K562 (cell line): ENCODE results near the gene MYRIP. TPM values are rescaled to one million over a fixed set of nuclear protein-coding genes. Genes with fewer than 3 reads are reported as not detected.
A peak's percentile ranks its signal among the peaks of the same experiment; 100 is the strongest.

Experiments used
- ATAC-seq: fragments of 200-7000 bp; cut with Tn5 transposase; 3 replicates; pipeline ENCODE4 v1.9.1; 2020; ENCODE audit warnings: moderate library complexity
- BruUV-seq: library from RNA; stranded (reverse); fragments of 400-500 nt; replicated peaks from 2 replicates; lab custom pipeline; 2021; lab: Mats Ljungman, UMichigan
- CTCF ChIA-PET: fragments of 300-600 bp; formaldehyde crosslinking; extraction: SDS; loops from one replicate; lab custom pipeline; 2021; ENCODE audit warnings: low intra/inter-chr PET ratio; lab: Yijun Ruan, JAX
- POLR2A ChIA-PET: fragments of 300-600, 350-650 bp; sonication (Branson Sonifier 250); formaldehyde crosslinking; extraction: SDS; loops from one replicate; lab custom pipeline; 2021; ENCODE audit warnings: antibody characterized with exemption, inconsistent platforms; lab: Yijun Ruan, JAX
- DNase-seq, 4 experiments: peaks; one replicate each; pipeline versions ENCODE4 v3.0.0 to v3.0.0-alpha.2; 2011 to 2018; ENCODE audit warnings: low spot score in 3 of 4, mixed read lengths in 3 of 4; ENCODE audit errors: extremely low read depth in 1 of 4
- FAIRE-seq: peaks from 2 replicates; lab custom pipeline; 2011; peaks lifted over from hg19 to GRCh38; lab: Jason Lieb, UNC
- H2AFZ ChIP-seq: 2 replicates; pipeline ENCODE4 v1.6.0; 2011; ENCODE audit warnings: low read depth, low read length, control low read depth, inconsistent platforms
- H3K27ac ChIP-seq: fragments of 200-600 bp; 3 replicates; pipeline ENCODE4 v1.8.0; 2011; ENCODE audit warnings: low read depth, mild to moderate bottlenecking, control low read depth, inconsistent platforms, low read length, moderate library complexity, mixed read lengths; ENCODE audit errors: extremely low read depth
- H3K27me3 ChIP-seq, 2 experiments: fragments of 300-600 bp in 1 of 2; 2 replicates in 1 of 2; 3 replicates in 1 of 2; pipeline versions ENCODE4 v1.6.0 to v1.8.0; 2011; ENCODE audit warnings: inconsistent platforms in 2 of 2, low read length in 2 of 2, mild to moderate bottlenecking in 1 of 2, mixed read lengths in 1 of 2, moderate library complexity in 1 of 2; ENCODE audit not compliant: control insufficient read depth in 2 of 2, insufficient read depth in 2 of 2
- H3K36me3 ChIP-seq: fragments of 300-600 bp; 3 replicates; pipeline ENCODE4 v1.8.0; 2011; ENCODE audit warnings: mild to moderate bottlenecking, low read length, inconsistent platforms; ENCODE audit not compliant: control insufficient read depth, insufficient read depth
- H3K4me1 ChIP-seq, 2 experiments: fragments of 200-600 bp in 1 of 2; replicated peaks in 1 of 2; 2 replicates in 1 of 2; 3 replicates in 1 of 2; pipeline versions ENCODE4 v1.5.1 to v1.8.0; 2011; ENCODE audit warnings: inconsistent platforms in 2 of 2, low read length in 2 of 2, mild to moderate bottlenecking in 1 of 2, mixed read lengths in 1 of 2, moderate library complexity in 1 of 2; ENCODE audit not compliant: control insufficient read depth in 2 of 2, insufficient read depth in 2 of 2
- H3K4me2 ChIP-seq: 2 replicates; pipeline ENCODE4 v1.6.1; 2011; ENCODE audit warnings: low read length, control low read depth, inconsistent platforms, mixed read lengths; ENCODE audit not compliant: insufficient read depth
- H3K4me3 ChIP-seq: fragments of 200-600 bp; sonication (generic), shearing (Covaris generic); 2 replicates; pipeline ENCODE4 v1.5.1; 2016; ENCODE audit warnings: control low read depth, inconsistent platforms
- H3K79me2 ChIP-seq: fragments of 200-600 bp; 3 replicates; pipeline ENCODE4 v1.8.0; 2011; ENCODE audit warnings: low read length, inconsistent platforms; ENCODE audit not compliant: control insufficient read depth, insufficient read depth
- H3K9ac ChIP-seq, 2 experiments: 2 replicates each; pipeline versions ENCODE4 v1.6.0 to v1.6.1; 2011; ENCODE audit warnings: low read depth in 2 of 2, low read length in 2 of 2, control low read depth in 1 of 2, inconsistent platforms in 1 of 2, mild to moderate bottlenecking in 1 of 2, mixed read lengths in 1 of 2; ENCODE audit not compliant: insufficient read depth in 1 of 2
- H3K9me1 ChIP-seq: one replicate; pipeline ENCODE4 v1.6.0; 2011; ENCODE audit warnings: inconsistent platforms, mild to moderate bottlenecking, low read length, moderate library complexity; ENCODE audit not compliant: control insufficient read depth, insufficient read depth
- H3K9me3 ChIP-seq: replicated peaks from 2 replicates; pipeline ENCODE4 v1.5.1; 2011; ENCODE audit warnings: low read depth, low read length, inconsistent platforms; ENCODE audit not compliant: control insufficient read depth, insufficient read depth
- H4K20me1 ChIP-seq: replicated peaks from 2 replicates; pipeline ENCODE4 v1.6.1; 2011; ENCODE audit warnings: low read length, inconsistent platforms, mixed read lengths; ENCODE audit not compliant: control insufficient read depth, insufficient read depth
- CREB3 ChIP-seq: fragments of 450-650 bp; conservative IDR thresholded peaks from 2 replicates; pipeline ENCODE4 v1.6.1; 2016; ENCODE audit warnings: missing genetic modification characterization, low read depth, mild to moderate bottlenecking, missing compliant biosample characterization, moderate library complexity
- E2F3 ChIP-seq: fragments of 250-450 bp; sonication (Bioruptor Pico); IDR thresholded peaks from 2 replicates; pipeline ENCODE4 v1.4.0; 2020; ENCODE audit warnings: mild to moderate bottlenecking
- EP400 ChIP-seq: fragments of 450-650 bp; IDR thresholded peaks from 2 replicates; pipeline ENCODE4 v1.6.1; 2017; ENCODE audit warnings: antibody characterized with exemption, mild to moderate bottlenecking, moderate library complexity
- PRMT5 ChIP-seq: sonication (generic); formaldehyde crosslinking; IDR thresholded peaks from 2 replicates; pipeline ENCODE4 v1.5.0; 2020; ENCODE audit warnings: missing genetic modification reagents
- RFX7 ChIP-seq: fragments of 250-450 bp; sonication (Bioruptor Pico); IDR thresholded peaks from 2 replicates; pipeline ENCODE4 v1.5.1; 2021; ENCODE audit warnings: mild to moderate bottlenecking
- ZNF408 ChIP-seq: fragments of 250-450 bp; sonication (Bioruptor Pico); IDR thresholded peaks from 2 replicates; pipeline ENCODE4 v1.4.0; 2020; ENCODE audit warnings: low read depth, mild to moderate bottlenecking, moderate library complexity
- WGBS: fragments of 100-300 bp; shearing (Covaris generic); methylation state at CpG from one replicate; pipeline ENCODE4 v1.1.6; 2016; ENCODE audit warnings: low coverage, mixed read lengths; ENCODE audit not compliant: insufficient coverage; ENCODE audit errors: missing lambda C conversion rate; 5-methylcytosine and 5-hydroxymethylcytosine counted together
- in situ Hi-C: fragments of 300-500 bp; cut with MboI; formaldehyde crosslinking; loops from 4 replicates; pipeline ENCODE4 v1.15.0; 2018; ENCODE audit warnings: inconsistent platforms, mixed read lengths
- intact Hi-C: fragments of 100-400 bp; cut with micrococcal nuclease; formaldehyde crosslinking; loops from 2 replicates; pipeline ENCODE4 v1.14.2; 2022
- polyA plus RNA-seq, 8 experiments: library from polyadenylated mRNA; depleted of rRNA in 4 of 8; stranded (reverse) in 5 of 8; unstranded in 3 of 8; fragments of >200 nt; fragmentation: Nextera tagmentation in 2 of 8; fragmentation: Illumina TruSeq in 1 of 8; extraction: Ambion mirVana in 2 of 8; extraction: Trizol in 1 of 8; gene quantifications; 2 replicates each; pipeline versions ENCODE4 v1.2.1 to v1.2.3, GENCODE V29; 2011 to 2014; ENCODE audit warnings: inconsistent platforms in 1 of 8, missing spikeins in 1 of 8
- total RNA-seq, 7 experiments: library from RNA; depleted of rRNA in 6 of 7; stranded (reverse); fragments of >200 nt in 6 of 7; fragmentation: Illumina TruSeq in 2 of 7; extraction: Trizol in 2 of 7; gene quantifications; 2 replicates each; pipeline versions ENCODE4 v1.2.1 to v1.2.3, GENCODE V29; 2011 to 2021; ENCODE audit warnings: low replicate concordance in 1 of 7

Gene MYRIP
- total and polyA plus RNA-seq, 9 of the 15 experiments (the other 6 are each of a cell fraction or from before 2014, with no cell fraction given), result 0.03 to 0.12 TPM; not detected in 7

GRCh38 chr3:40290396-40290795 is 481.0 kb downstream of the MYRIP start:
- BruUV-seq, result no TSS peak
- Histone ChIP-seq H3K27me3 (no peaks in the 10 kb centered on the region), H3K4me1 (peaks cover 5 to 6% of the 10 kb centered on the region in 2 experiments; a peak in 4 of 5 replicates), H4K20me1 (no peaks in the 10 kb centered on the region), H3K36me3 (no peaks in the 10 kb centered on the region), H3K4me3 (no peak overlapping the region), H3K27ac (no peak overlapping the region)
- POLR2A ChIA-PET, result interaction anchor here (0.9 to 1.6 kb wide), 7 partner anchors 9 to 167 kb away, joined by 3 to 7 read pairs (median 4); partner anchors contain the start of genes EIF1B and RPL14
- ATAC-seq (peak; percentile 70), FAIRE-seq (no peak)
- TF ChIP-seq E2F3 (CRISPR knock-in tag) (no peak), CREB3 (tag) (0 out of 2 replicates have a peak, but pooled peaks have one; percentile 39)
- TF ChIP-seq, all 486 proteins: peak for 1
- Histone ChIP-seq H3K4me2 (peak overlapping the region; percentile 37; the same call in 1 of the 2 replicates), H3K9ac (0 out of 4 replicates have a peak overlapping the region, but pooled peaks of 1 of the 2 experiments have one; percentile 60), H3K79me2 (no peaks in the 10 kb centered on the region), H2AFZ (no peak overlapping the region; the same call in 1 of the 2 replicates), H3K9me3 (no peaks in the 10 kb centered on the region), H3K9me1 (no peaks in the 10 kb centered on the region)
- DNase-seq, result no peak
- CTCF ChIA-PET, result no interaction called here
- 49% methylated on average over 6 of the region's 6 CpGs for WGBS
- in situ Hi-C loops (no loop called here), intact Hi-C loops (no loop called here)

- 51% methylated on average over 4 of the region's 4 CpGs for WGBS
- Histone ChIP-seq H3K4me2 (no peak overlapping the region), H3K79me2 (no peaks in the 10 kb centered on the region), H3K4me3 (no peak overlapping the region), H3K9ac (no peak overlapping the region), H4K20me1 (no peaks in the 10 kb centered on the region), H3K27ac (no peak overlapping the region), H3K9me1 (no peaks in the 10 kb centered on the region), H3K36me3 (no peaks in the 10 kb centered on the region), H3K27me3 (no peaks in the 10 kb centered on the region), H2AFZ (no peak overlapping the region), H3K9me3 (no peaks in the 10 kb centered on the region), H3K4me1 (peaks cover 5 to 6% of the 10 kb centered on the region in 2 experiments; a peak in 4 of 5 replicates)
- in situ Hi-C loops (no loop called here), intact Hi-C loops (no loop called here)
- no peak for DNase-seq
- BruUV-seq, result no TSS peak
- FAIRE-seq, result no peak
- TF ChIP-seq ZNF408 (no peak), PRMT5 (CRISPR knock-in tag) (no peak), RFX7 (no peak), EP400 (no peak)
- ChIA-PET CTCF (no interaction called here), POLR2A (interaction anchor here (0.6 to 1.6 kb wide), 8 partner anchors 9 to 880 kb away, joined by 3 to 7 read pairs (median 4); partner anchors contain the start of gene EIF1B)
- ATAC-seq, result no peak
Measured at GRCh38 chr3:40291471-40291870, 482.1 kb downstream of the MYRIP start.
